GF-D8 (cell line): ENCODE results near the gene PCLAF.
"Not testable (repeated sequence)": the region's sequence is repeated elsewhere in the genome, so short reads cannot be mapped to it uniquely, and the experiment has no call there.

Source experiments
- DNase-seq: peaks from one replicate; lab custom pipeline; 2025; lab: John Stamatoyannopoulos, UW

PCLAF gene

GRCh38 chr15:64381000-64381751 lies at the start of gene PCLAF:
TSS of gene PCLAF (minus strand) at chr15:64381441. CDS start at chr15:64381371, 70 bp downstream.
- DNase-seq = peak; percentile 94

GRCh38 chr15:64430000-64430735 lies 48.9 kb upstream of the PCLAF start:
- peak; percentile 94 for DNase-seq

- DNase-seq = no peak
Observed at GRCh38 chr15:64429448-64429847, 48.2 kb upstream of the PCLAF start.

- peak; percentile 40 for DNase-seq
Observed at GRCh38 chr15:64426845-64427465, 45.7 kb upstream of the PCLAF start.

GRCh38 chr15:64425221-64425620 lies 44.0 kb upstream of the PCLAF start:
- DNase-seq = no peak

GRCh38 chr15:64423970-64424369 lies 42.7 kb upstream of the PCLAF start:
- DNase-seq = no peak

GRCh38 chr15:64422697-64423096 lies 41.5 kb upstream of the PCLAF start:
- no peak for DNase-seq

- no peak for DNase-seq
Observed at GRCh38 chr15:64412216-64412615, 31.0 kb upstream of the PCLAF start.

GRCh38 chr15:64400583-64400982 lies 19.3 kb upstream of the PCLAF start:
- no peak for DNase-seq

- DNase-seq = no peak
Observed at GRCh38 chr15:64398575-64398974, 17.3 kb upstream of the PCLAF start.

GRCh38 chr15:64396789-64397188 lies 15.5 kb upstream of the PCLAF start:
- no peak for DNase-seq

GRCh38 chr15:64392471-64392870 lies 11.2 kb upstream of the PCLAF start:
- DNase-seq = not testable (repeated sequence)

GRCh38 chr15:64389036-64389435 lies 7.8 kb upstream of the PCLAF start:
- no peak for DNase-seq

- DNase-seq = peak; percentile 93
Observed at GRCh38 chr15:64387562-64388168, 6.4 kb upstream of the PCLAF start, which contains the start of gene TRIP4. TSS of gene TRIP4 (plus strand) at chr15:64387836. CDS start at chr15:64387864, 28 bp downstream.

- DNase-seq = no peak
Observed at GRCh38 chr15:64386291-64386690, 5.0 kb upstream of the PCLAF start.

- no peak for DNase-seq
Observed at GRCh38 chr15:64383760-64384159, 2.5 kb upstream of the PCLAF start.

- DNase-seq = not testable (repeated sequence)
Observed at GRCh38 chr15:64380130-64380870, 941 bp downstream of the PCLAF start.

- no peak for DNase-seq
Observed at GRCh38 chr15:64379216-64379960, 1.9 kb downstream of the PCLAF start.

- peak; percentile 76 for DNase-seq
Observed at GRCh38 chr15:64373360-64373759, 7.9 kb downstream of the PCLAF start.

- not testable (repeated sequence) for DNase-seq
Observed at GRCh38 chr15:64371383-64371782, 9.9 kb downstream of the PCLAF start.

- no peak for DNase-seq
Observed at GRCh38 chr15:64369078-64369607, 12.1 kb downstream of the PCLAF start.
